ENCODE results near the gene TRRAP.

Gene TRRAP

DNA sequence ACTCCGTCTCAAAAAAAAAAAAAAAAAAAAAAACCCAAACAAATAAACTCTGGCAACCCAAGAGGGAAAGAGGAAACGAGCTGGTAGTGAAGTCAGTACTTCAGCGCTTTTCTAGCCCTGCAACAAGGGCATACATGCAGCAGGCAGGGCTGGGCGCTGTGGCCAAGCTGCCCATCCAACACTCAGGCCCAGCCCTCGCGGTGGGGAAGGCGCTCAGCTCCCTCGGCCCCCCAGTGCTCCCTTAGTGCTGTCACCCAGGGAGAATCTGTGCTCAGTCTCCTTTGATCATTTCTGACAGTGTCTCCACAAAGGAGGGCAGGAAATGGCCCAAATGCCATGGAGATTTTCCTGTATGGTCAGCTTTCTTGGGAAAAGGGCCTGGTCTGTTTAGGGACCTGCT lies 168.4 kb downstream of the TRRAP start:
- DNase-seq (ENCODE audit: low spot score): no peak
- FAIRE-seq: no peak

DNA sequence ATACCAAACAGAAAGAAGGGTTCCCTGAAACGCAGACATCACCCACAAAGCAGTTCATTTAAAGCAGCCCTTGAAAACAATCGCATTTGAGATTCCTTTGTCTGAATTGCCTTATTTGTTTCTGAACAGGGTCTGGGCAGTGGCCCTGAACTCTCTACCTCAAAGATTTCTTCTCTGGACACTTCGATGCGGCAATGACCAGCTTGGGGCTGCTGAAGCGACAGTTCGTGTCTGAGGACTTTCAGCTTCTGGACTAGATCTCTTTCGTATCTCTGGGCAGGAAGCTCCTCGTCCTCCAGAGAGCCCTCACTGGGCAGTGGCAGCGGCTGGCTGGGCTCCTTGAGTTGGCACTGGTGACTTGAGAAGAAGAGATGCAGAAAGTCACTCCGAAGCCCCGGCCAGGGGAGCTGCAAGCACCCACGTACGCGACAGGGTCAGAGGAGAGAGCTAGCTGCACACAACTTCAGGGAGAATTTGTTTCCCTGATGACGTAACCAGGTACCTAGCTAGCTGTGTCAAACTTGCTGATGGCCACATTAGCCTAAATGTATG lies 169.3 kb downstream of the TRRAP start:
- DNase-seq (ENCODE audit: low spot score) (no peak), FAIRE-seq (no peak)

DNA sequence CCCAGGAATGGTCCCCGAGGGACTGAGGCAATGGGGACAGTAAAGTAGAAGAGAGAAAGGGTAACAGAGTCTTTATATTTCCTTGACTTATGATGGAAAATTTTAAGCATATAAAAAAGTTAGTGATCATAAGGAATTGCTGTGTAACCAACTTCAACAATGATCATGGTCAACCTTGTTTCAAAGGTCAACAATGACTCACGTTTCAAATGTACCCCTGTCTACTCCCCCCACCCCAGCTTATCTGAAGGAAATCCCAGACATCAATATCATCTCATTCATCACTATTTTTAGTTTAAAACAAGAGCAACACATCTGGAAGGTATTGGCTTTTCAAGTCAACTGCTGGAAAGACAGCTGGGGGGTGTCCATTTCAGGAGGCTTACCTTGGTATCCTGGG lies 172.6 kb downstream of the TRRAP start:
- DNase-seq (ENCODE audit: low spot score) (no peak), FAIRE-seq (no peak)

DNA sequence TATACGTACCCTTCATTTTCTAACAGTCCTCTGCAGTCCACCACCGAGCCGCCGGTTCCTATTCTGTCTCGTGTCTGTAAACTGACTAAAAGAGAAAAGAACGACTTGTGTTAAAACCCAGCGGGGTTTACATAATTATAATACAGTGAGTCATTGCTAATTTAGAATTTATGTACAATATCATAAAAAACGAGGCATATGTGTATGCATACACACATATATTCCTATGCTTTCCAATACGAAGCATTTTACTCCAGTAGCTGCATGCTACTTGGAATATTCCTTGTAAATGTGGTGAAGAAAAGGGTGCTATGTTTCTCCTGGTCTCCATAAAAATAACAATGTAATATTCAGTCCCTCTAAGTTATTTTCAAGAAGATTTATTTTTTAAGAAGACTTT lies 176.4 kb downstream of the TRRAP start:
- no peak for FAIRE-seq

DNA sequence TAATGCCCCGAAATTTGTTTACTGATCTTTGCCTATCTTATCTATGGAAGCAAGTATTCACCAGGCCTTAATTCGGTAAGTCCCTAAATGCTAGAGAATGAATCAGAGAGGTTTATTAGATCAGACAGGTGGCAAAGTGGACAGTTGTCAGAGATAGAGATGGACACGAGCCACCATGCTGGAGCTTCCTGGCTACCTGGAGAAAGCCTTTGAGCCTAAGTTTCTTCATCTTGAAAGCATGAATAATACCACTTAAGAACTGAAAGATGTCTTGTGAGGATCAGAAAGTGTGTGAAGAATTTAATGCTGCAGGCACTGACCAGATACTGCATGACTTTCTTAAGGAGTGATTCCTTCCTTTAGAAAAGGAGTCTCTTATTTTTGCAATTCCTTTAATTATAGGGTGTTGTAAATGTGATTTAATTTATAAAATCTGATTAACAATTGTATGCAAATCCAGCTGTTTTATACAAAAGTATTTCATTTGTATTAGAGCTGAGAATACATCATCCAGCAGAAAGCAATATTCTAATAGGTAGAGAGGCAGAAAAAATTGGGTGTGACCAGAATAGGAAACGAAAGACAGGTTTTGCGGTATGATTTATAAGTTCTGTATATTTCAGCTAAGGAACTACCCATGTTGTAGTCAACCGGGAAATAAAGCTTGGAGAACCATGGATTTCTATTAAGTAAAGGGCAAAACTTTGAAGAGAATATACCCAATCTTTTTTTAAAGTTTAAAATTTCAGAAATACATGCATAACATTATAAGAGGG lies 182.9 kb downstream of the TRRAP start:
- FAIRE-seq (no peak), DNase-seq (ENCODE audit: low spot score) (no peak)

More for the DNA sequence above, 176.4 kb downstream of the TRRAP start:
- DNase-seq (ENCODE audit: low spot score): no peak
